CD8-positive, alpha-beta memory T cell (primary cell): ENCODE data around the gene LYL1. TPM values are rescaled to one million over a fixed set of nuclear protein-coding genes. Genes with fewer than 3 reads are reported as not detected.
A peak's percentile ranks its signal among the peaks of the same experiment; 100 is the strongest.

Experiments
- CTCF ChIA-PET: fragments of 350-600 bp; sonication (Branson Sonifier 250); formaldehyde crosslinking; loops from one replicate; lab custom pipeline; 2021; ENCODE audit warnings: antibody characterized with exemption; lab: Charles Lee
- POLR2A ChIA-PET: fragments of 350-600 bp; sonication (Branson Sonifier 250); formaldehyde crosslinking; loops from one replicate; lab custom pipeline; 2021; ENCODE audit warnings: antibody characterized with exemption; lab: Charles Lee
- DNase-seq, 5 donors: peaks; one replicate each; pipeline versions ENCODE4 v3.0.0 to v3.0.0-alpha.2; 2020 to 2022; ENCODE audit warnings: mixed read lengths in 1 of 5
- H3K27ac ChIP-seq: one replicate; pipeline ENCODE4 v1.7.0; 2013; ENCODE audit warnings: low read depth, mild to moderate bottlenecking, low read length, moderate library complexity
- H3K27me3 ChIP-seq: 2 replicates; pipeline ENCODE4 v1.7.0; 2013; ENCODE audit warnings: low read length, mild to moderate bottlenecking; ENCODE audit not compliant: insufficient read depth, poor library complexity, severe bottlenecking
- H3K36me3 ChIP-seq: 2 replicates; pipeline ENCODE4 v1.7.0; 2013; ENCODE audit warnings: mild to moderate bottlenecking, low read length, moderate library complexity; ENCODE audit not compliant: insufficient read depth
- H3K4me1 ChIP-seq: 2 replicates; pipeline ENCODE4 v1.7.0; 2013; ENCODE audit warnings: mild to moderate bottlenecking, low read length, moderate library complexity; ENCODE audit not compliant: insufficient read depth
- H3K4me3 ChIP-seq: 2 replicates; pipeline ENCODE4 v1.7.0; 2013; ENCODE audit warnings: mild to moderate bottlenecking, low read length
- H3K9me3 ChIP-seq: 2 replicates; pipeline ENCODE4 v1.7.0; 2013; ENCODE audit warnings: mild to moderate bottlenecking, low read length
- H3K27ac Mint-ChIP-seq, 8 donors: one replicate each; pipeline ENCODE4 v1.8.0; 2020 to 2021; ENCODE audit warnings: mixed read lengths in 8 of 8, mild to moderate bottlenecking in 6 of 8, inconsistent platforms in 3 of 8, moderate library complexity in 3 of 8
- H3K27me3 Mint-ChIP-seq, 2 donors: one replicate each; pipeline ENCODE4 v1.8.0; 2020 to 2021; ENCODE audit warnings: mixed read lengths in 2 of 2, mild to moderate bottlenecking in 1 of 2, moderate library complexity in 1 of 2
- H3K36me3 Mint-ChIP-seq, 3 donors: one replicate each; pipeline ENCODE4 v1.8.0; 2020 to 2021; ENCODE audit warnings: mixed read lengths in 3 of 3, inconsistent platforms in 1 of 3, mild to moderate bottlenecking in 1 of 3
- H3K4me1 Mint-ChIP-seq, 3 donors: one replicate each; pipeline ENCODE4 v1.8.0; 2020 to 2021; ENCODE audit warnings: mixed read lengths in 3 of 3, inconsistent platforms in 1 of 3, mild to moderate bottlenecking in 1 of 3
- H3K4me3 Mint-ChIP-seq, 7 donors: one replicate each; pipeline ENCODE4 v1.8.0; 2020 to 2021; ENCODE audit warnings: mixed read lengths in 7 of 7, mild to moderate bottlenecking in 6 of 7, moderate library complexity in 4 of 7, inconsistent platforms in 2 of 7
- H3K9me3 Mint-ChIP-seq, 5 donors: one replicate each; pipeline ENCODE4 v1.8.0; 2020 to 2022; ENCODE audit warnings: mixed read lengths in 5 of 5, mild to moderate bottlenecking in 3 of 5, moderate library complexity in 2 of 5, inconsistent platforms in 1 of 5
- polyA plus RNA-seq: library from polyadenylated mRNA; unstranded; fragments of 300-500 nt; fragmentation: Illumina TruSeq; gene quantifications from one replicate; pipeline ENCODE4 v1.2.3, GENCODE V29; 2021
- total RNA-seq, 2 experiments: library from RNA; stranded (reverse); gene quantifications; one replicate each; pipeline ENCODE4 v1.2.3, GENCODE V29; 2021

The LYL1 gene
- total and polyA plus RNA-seq, 3 experiments from 2014 or later, result 2.3 to 4.1 (median 2.5) TPM

- Mint-ChIP-seq H3K4me3 (peak overlapping the region; percentile 74 to 92 (median 88)), H3K27me3 (peaks cover 0 to 5% of the 10 kb centered on the region in 2 donors), H3K27ac (peak overlapping the region in 7 of 8 donors; percentile 17 to 93 (median 81)), H3K4me1 (peaks cover 58 to 70% (median 68%) of the 10 kb centered on the region in 3 donors), H3K9me3 (no peaks in the 10 kb centered on the region), H3K36me3 (peaks cover 0 to 29% (median 0%) of the 10 kb centered on the region in 3 donors)
- ChIA-PET POLR2A (interaction anchor here (0.6 to 2.2 kb wide), 5 partner anchors 19 to 76 kb away, joined by 5 to 22 read pairs (median 10); partner anchors contain the start of genes IER2 and STX10), CTCF (interaction anchor here (0.8 to 3.8 kb wide), 8 partner anchors 14 to 669 kb away, joined by 3 to 22 read pairs (median 4); partner anchors contain the start of genes IER2 and STX10)
- peaks cover 36% of the 10 kb centered on the region for H3K4me1 ChIP-seq
- H3K4me3 ChIP-seq, result peak overlapping the region; percentile 30
- no peaks in the 10 kb centered on the region for H3K36me3 ChIP-seq
- H3K27ac ChIP-seq, result peak overlapping the region; percentile 68
- peak in 1 of 5 donors; percentile 64 for DNase-seq
- no peaks in the 10 kb centered on the region for H3K9me3 ChIP-seq
- H3K27me3 ChIP-seq, result no peaks in the 10 kb centered on the region
Measured at GRCh38 chr19:13118424-13119193, 16.0 kb upstream of the LYL1 start.

DNA sequence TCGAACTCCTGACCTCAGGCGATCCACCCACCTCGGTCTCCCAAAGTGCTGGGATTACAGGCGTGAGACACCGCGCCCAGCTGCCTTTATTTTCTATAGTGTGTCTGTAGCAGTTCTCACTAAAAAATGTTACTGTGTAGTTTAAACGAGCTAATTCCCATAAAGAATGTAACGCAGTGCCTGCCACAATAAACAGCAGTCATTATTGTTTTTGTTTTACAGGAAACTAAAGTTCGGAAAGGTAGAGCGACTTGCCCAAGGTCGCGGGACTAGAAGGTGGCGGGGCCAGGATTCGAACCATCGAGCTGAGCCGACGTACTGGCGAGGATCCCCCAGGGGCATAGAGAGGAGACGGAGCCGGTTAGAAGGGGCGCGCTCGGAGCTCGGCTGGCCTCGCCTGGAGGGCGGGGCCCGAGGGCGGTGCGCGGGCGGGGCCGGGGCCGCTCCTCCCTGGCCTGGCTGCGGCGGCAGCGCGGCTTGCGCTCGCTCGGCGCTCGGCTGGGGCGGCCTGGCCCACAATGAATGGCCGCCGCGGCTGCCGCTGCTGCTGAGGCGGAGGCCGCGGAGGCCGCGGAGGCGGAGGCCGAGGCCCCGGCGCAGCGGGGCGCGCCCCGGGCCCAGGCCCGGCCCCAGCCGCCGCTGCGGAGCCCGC lies 15.2 kb upstream of the LYL1 start, which contains the start of gene NACC1:
Gene NACC1, plus strand, starts transcription at position 493 of the 652 bp plus-strand sequence. CDS start 16,944 bp downstream, outside the sequence.
- Histone ChIP-seq H3K36me3 (no peaks in the 10 kb centered on the region), H3K27ac (peak within 1 kb of the TSS; percentile 68), H3K9me3 (no peaks in the 10 kb centered on the region), H3K4me3 (peak within 1 kb of the TSS; percentile 81), H3K4me1 (peaks cover 36% of the 10 kb centered on the region), H3K27me3 (no peaks in the 10 kb centered on the region)
- peak; percentile 81 to 89 (median 87) for DNase-seq
- ChIA-PET POLR2A (interaction anchor here (0.5 to 2.2 kb wide), 10 partner anchors 13 to 929 kb away, joined by 3 to 22 read pairs (median 7); partner anchors contain the start of genes IER2 and STX10), CTCF (interaction anchor here (0.7 to 3.8 kb wide), 8 partner anchors 13 to 670 kb away, joined by 3 to 22 read pairs (median 4); partner anchors contain the start of genes IER2 and STX10)
- Mint-ChIP-seq H3K9me3 (no peaks in the 10 kb centered on the region), H3K4me3 (peak within 1 kb of the TSS; percentile 90 to 98 (median 92)), H3K27me3 (peaks cover 0 to 5% of the 10 kb centered on the region in 2 donors), H3K4me1 (peaks cover 55 to 66% (median 64%) of the 10 kb centered on the region in 3 donors), H3K27ac (peak within 1 kb of the TSS; percentile 78 to 97 (median 95)), H3K36me3 (peaks cover 0 to 29% (median 0%) of the 10 kb centered on the region in 3 donors)

DNA sequence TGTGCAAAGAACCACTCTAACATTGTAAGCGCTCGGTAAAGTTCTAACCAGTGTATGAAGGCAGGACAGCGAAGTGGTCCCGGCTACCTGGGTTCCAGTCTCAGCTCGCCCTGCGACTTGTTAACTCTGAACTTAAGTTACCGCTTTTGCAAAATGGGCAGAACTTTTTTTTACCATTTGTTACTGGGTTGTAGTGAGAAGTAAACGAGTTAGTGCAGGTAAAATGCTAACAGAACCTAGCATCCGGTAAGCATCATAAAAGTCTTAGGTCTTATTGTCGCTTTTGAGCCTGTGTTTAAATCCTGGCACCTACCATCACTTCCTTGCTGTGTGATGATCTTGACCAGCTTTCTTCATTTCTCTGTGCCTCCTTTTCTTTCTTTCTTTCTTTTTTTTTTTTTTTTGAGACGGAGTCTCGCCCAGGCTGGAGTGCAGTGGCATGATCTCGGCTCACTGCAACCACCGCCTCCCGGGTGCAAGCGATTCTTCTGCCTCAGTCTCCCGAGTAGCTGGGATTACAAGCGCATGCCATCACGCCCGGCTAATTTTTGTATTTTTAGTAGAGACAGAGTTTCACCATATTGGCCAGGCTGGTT lies 14.6 kb upstream of the LYL1 start:
- H3K4me1 Mint-ChIP-seq, result peaks cover 49 to 60% (median 58%) of the 10 kb centered on the region in 3 donors

GRCh38 chr19:13116282-13117175 lies 13.9 kb upstream of the LYL1 start, which contains the start of gene TRMT1:
Gene TRMT1 (minus strand): TSS chr19:13116740. CDS start chr19:13116399, 341 bp downstream.
- CTCF ChIA-PET, result interaction anchor here (2.1 to 3.8 kb wide), 2 partner anchors 12 to 36 kb away, joined by 10 to 22 read pairs; no protein-coding TSS in a partner anchor
- peaks cover 42 to 52% (median 51%) of the 10 kb centered on the region in 3 donors for H3K4me1 Mint-ChIP-seq

More for the DNA sequence above, 14.6 kb upstream of the LYL1 start:
- Histone ChIP-seq H3K36me3 (no peaks in the 10 kb centered on the region), H3K9me3 (no peaks in the 10 kb centered on the region), H3K4me3 (peak overlapping the region; percentile 81), H3K27me3 (no peaks in the 10 kb centered on the region), H3K27ac (peak overlapping the region; percentile 57), H3K4me1 (peaks cover 36% of the 10 kb centered on the region)
- Mint-ChIP-seq H3K27ac (peak overlapping the region; percentile 78 to 97 (median 95)), H3K4me3 (peak overlapping the region; percentile 90 to 98 (median 92)), H3K27me3 (peaks cover 0 to 5% of the 10 kb centered on the region in 2 donors), H3K36me3 (peaks cover 0 to 34% (median 0%) of the 10 kb centered on the region in 3 donors), H3K9me3 (no peaks in the 10 kb centered on the region)
- DNase-seq, result no peak
- ChIA-PET POLR2A (interaction anchor here (0.5 to 2.2 kb wide), 12 partner anchors 12 to 928 kb away, joined by 3 to 22 read pairs (median 6); partner anchors contain the start of genes IER2 and STX10), CTCF (interaction anchor here (0.7 to 3.8 kb wide), 8 partner anchors 13 to 671 kb away, joined by 3 to 22 read pairs (median 4); partner anchors contain the start of genes IER2 and STX10)

GRCh38 chr19:13115936-13116281 lies 13.3 kb upstream of the LYL1 start:
- CTCF ChIA-PET, result interaction anchor here (2.2 kb wide), 1 partner anchor 11 kb away, joined by 8 read pairs; no protein-coding TSS in a partner anchor
- no peaks in the 10 kb centered on the region for H3K9me3 Mint-ChIP-seq
- POLR2A ChIA-PET, result interaction anchor here (0.5 to 1.2 kb wide), 2 partner anchors 34 to 52 kb away, joined by 3 to 5 read pairs; partner anchors contain the start of genes IER2 and STX10
- H3K4me1 ChIP-seq, result peaks cover 35% of the 10 kb centered on the region
- DNase-seq, result no peak
- peak overlapping the region; percentile 57 for H3K27ac ChIP-seq
- no peaks in the 10 kb centered on the region for H3K36me3 ChIP-seq
- H3K4me3 ChIP-seq, result peak overlapping the region; percentile 81
- H3K27me3 Mint-ChIP-seq, result peaks cover 0 to 5% of the 10 kb centered on the region in 2 donors
- no peaks in the 10 kb centered on the region for H3K27me3 ChIP-seq
- peak overlapping the region; percentile 90 to 98 (median 92) for H3K4me3 Mint-ChIP-seq
- peak overlapping the region in 6 of 8 donors; percentile 51 to 95 (median 94) for H3K27ac Mint-ChIP-seq
- peaks cover 36 to 46% (median 45%) of the 10 kb centered on the region in 3 donors for H3K4me1 Mint-ChIP-seq
- H3K9me3 ChIP-seq, result no peaks in the 10 kb centered on the region
- peaks cover 0 to 31% (median 0%) of the 10 kb centered on the region in 3 donors for H3K36me3 Mint-ChIP-seq

More at GRCh38 chr19:13116282-13117175, 13.9 kb upstream of the LYL1 start, which contains the start of gene TRMT1:
- H3K27me3 ChIP-seq, result no peaks in the 10 kb centered on the region
- H3K9me3 Mint-ChIP-seq, result no peaks in the 10 kb centered on the region
- peaks cover 0 to 32% (median 0%) of the 10 kb centered on the region in 3 donors for H3K36me3 Mint-ChIP-seq
- POLR2A ChIA-PET, result interaction anchor here (0.6 to 2.2 kb wide), 6 partner anchors 11 to 51 kb away, joined by 3 to 22 read pairs (median 5); no protein-coding TSS in a partner anchor
- no peaks in the 10 kb centered on the region for H3K36me3 ChIP-seq
- DNase-seq, result peak; percentile 82 to 93 (median 86)
- peak within 1 kb of the TSS; percentile 78 to 97 (median 95) for H3K27ac Mint-ChIP-seq
- peaks cover 36% of the 10 kb centered on the region for H3K4me1 ChIP-seq
- peak within 1 kb of the TSS; percentile 57 for H3K27ac ChIP-seq
- H3K27me3 Mint-ChIP-seq, result peaks cover 0 to 5% of the 10 kb centered on the region in 2 donors
- H3K9me3 ChIP-seq, result no peaks in the 10 kb centered on the region
- H3K4me3 Mint-ChIP-seq, result peak within 1 kb of the TSS; percentile 90 to 98 (median 92)
- peak within 1 kb of the TSS; percentile 81 for H3K4me3 ChIP-seq

DNA sequence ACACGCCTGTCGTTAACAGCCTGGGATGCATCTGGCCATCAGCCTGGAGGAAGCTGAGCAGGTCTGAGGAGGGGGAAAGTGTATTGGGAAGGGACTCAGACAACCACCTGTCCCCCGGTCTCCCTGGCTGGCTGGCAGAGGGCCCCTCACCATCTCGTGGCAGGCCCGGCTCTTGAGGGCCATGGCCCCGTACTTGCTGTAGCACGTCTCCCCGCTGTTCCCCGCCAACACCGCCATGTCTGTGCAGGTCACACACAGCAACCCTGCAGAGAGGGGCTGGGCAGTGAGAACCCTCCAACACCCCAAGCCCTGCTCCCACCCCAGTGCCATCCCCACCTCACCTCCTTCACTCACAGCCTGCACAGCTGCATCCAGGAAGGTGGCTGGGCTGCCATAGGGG lies 9.9 kb upstream of the LYL1 start:
- Histone ChIP-seq H3K36me3 (no peaks in the 10 kb centered on the region), H3K27ac (no peak overlapping the region), H3K9me3 (no peaks in the 10 kb centered on the region), H3K27me3 (no peaks in the 10 kb centered on the region), H3K4me3 (no peak overlapping the region), H3K4me1 (peaks cover 12% of the 10 kb centered on the region)
- no peak overlapping the region for H3K4me3 Mint-ChIP-seq
- H3K27ac Mint-ChIP-seq, result no peak overlapping the region
- CTCF ChIA-PET, result interaction anchor here (1.7 to 1.8 kb wide), 2 partner anchors 11 to 37 kb away, joined by 3 read pairs; no protein-coding TSS in a partner anchor
- H3K9me3 Mint-ChIP-seq, result no peaks in the 10 kb centered on the region
- H3K4me1 Mint-ChIP-seq, result peaks cover 18 to 21% (median 20%) of the 10 kb centered on the region in 3 donors
- POLR2A ChIA-PET, result no interaction called here
- no peak for DNase-seq
- peaks cover 0 to 3% of the 10 kb centered on the region in 2 donors for H3K27me3 Mint-ChIP-seq
- peaks cover 0 to 41% (median 0%) of the 10 kb centered on the region in 3 donors for H3K36me3 Mint-ChIP-seq
